IMR-90 (cell line): Measurements from ENCODE around the gene LBHD2. TPM values are rescaled to one million over a fixed set of nuclear protein-coding genes. Genes with fewer than 3 reads are reported as not detected.
A peak's percentile ranks its signal among the peaks of the same experiment; 100 is the strongest.

Source experiments
- ATAC-seq: fragments of 200-7000 bp; cut with Tn5 transposase; 2 replicates; pipeline ENCODE4 v1.9.1; 2020; ENCODE audit warnings: low read depth, mild to moderate bottlenecking, moderate library complexity
- BruUV-seq: library from RNA; stranded (reverse); fragments of 400-500 nt; replicated peaks from 2 replicates; lab custom pipeline; 2021; lab: Mats Ljungman, UMichigan
- CTCF ChIA-PET: fragments of 300-600 bp; formaldehyde crosslinking; extraction: SDS; loops from one replicate; lab custom pipeline; 2021; ENCODE audit warnings: antibody characterized with exemption; lab: Yijun Ruan, JAX
- POLR2A ChIA-PET: fragments of 300-600 bp; sonication (Branson Sonifier 250); formaldehyde crosslinking; loops from one replicate; lab custom pipeline; 2022; ENCODE audit warnings: antibody characterized with exemption; ENCODE audit not compliant: unreplicated experiment; lab: Charles Lee
- DNase-seq: peaks from one replicate; pipeline ENCODE4 v3.0.0; 2013
- H2AFZ ChIP-seq: replicated peaks from 2 replicates; pipeline ENCODE3; 2013; ENCODE audit warnings: low read length, mild to moderate bottlenecking; ENCODE audit not compliant: poor library complexity
- H2AK5ac ChIP-seq: 2 replicates; pipeline ENCODE4 v1.6.1; 2013; ENCODE audit warnings: low read depth, low read length, inconsistent platforms
- H2AK9ac ChIP-seq: replicated peaks from 2 replicates; pipeline ENCODE3; 2013; ENCODE audit warnings: mild to moderate bottlenecking, low read depth, low read length, moderate library complexity; ENCODE audit not compliant: poor library complexity
- H2BK120ac ChIP-seq: 2 replicates; pipeline ENCODE4 v1.6.1; 2013; ENCODE audit warnings: low read depth, low read length, inconsistent platforms
- H2BK15ac ChIP-seq: 3 replicates; pipeline ENCODE4 v1.6.1; 2013; ENCODE audit warnings: low read depth, low read length, inconsistent platforms
- H2BK20ac ChIP-seq: 2 replicates; pipeline ENCODE4 v1.6.1; 2013; ENCODE audit warnings: low read depth, mild to moderate bottlenecking, inconsistent platforms, low read length, moderate library complexity
- H2BK5ac ChIP-seq: 2 replicates; pipeline ENCODE4 v1.6.1; 2013; ENCODE audit warnings: mild to moderate bottlenecking, low read depth, low read length, inconsistent platforms; ENCODE audit not compliant: poor library complexity, severe bottlenecking
- H3K14ac ChIP-seq: replicated peaks from 2 replicates; pipeline ENCODE4 v1.6.1; 2013; ENCODE audit warnings: low read depth, low read length, inconsistent platforms
- H3K18ac ChIP-seq: 2 replicates; pipeline ENCODE4 v1.6.1; 2013; ENCODE audit warnings: low read depth, low read length, control low read depth
- H3K23ac ChIP-seq: 2 replicates; pipeline ENCODE4 v1.6.1; 2013; ENCODE audit warnings: low read depth, low read length, inconsistent platforms
- H3K27ac ChIP-seq: 2 replicates; pipeline ENCODE4 v1.5.1; 2013; ENCODE audit warnings: mild to moderate bottlenecking, control low read depth, low read length; ENCODE audit not compliant: insufficient read depth
- H3K27me3 ChIP-seq: 2 replicates; pipeline ENCODE4 v1.6.1; 2013; ENCODE audit warnings: low read length; ENCODE audit not compliant: control insufficient read depth, insufficient read depth
- H3K36me3 ChIP-seq: 2 replicates; pipeline ENCODE4 v1.6.1; 2013; ENCODE audit warnings: low read length, mixed read lengths; ENCODE audit not compliant: control insufficient read depth, insufficient read depth
- H3K4ac ChIP-seq: 2 replicates; pipeline ENCODE4 v1.6.1; 2013; ENCODE audit warnings: low read depth, low read length, inconsistent platforms
- H3K4me1 ChIP-seq: 2 replicates; pipeline ENCODE4 v1.6.1; 2013; ENCODE audit warnings: low read length, mixed read lengths; ENCODE audit not compliant: control insufficient read depth, insufficient read depth
- H3K4me2 ChIP-seq: 2 replicates; pipeline ENCODE4 v1.6.1; 2013; ENCODE audit warnings: low read depth, mild to moderate bottlenecking, control low read depth, low read length, moderate library complexity
- H3K4me3 ChIP-seq: 2 replicates; pipeline ENCODE4 v1.5.1; 2013; ENCODE audit warnings: low read depth, mild to moderate bottlenecking, control low read depth, low read length, moderate library complexity; ENCODE audit not compliant: insufficient read depth
- H3K56ac ChIP-seq: 2 replicates; pipeline ENCODE4 v1.6.1; 2013; ENCODE audit warnings: low read length, inconsistent platforms; ENCODE audit not compliant: insufficient read depth; ENCODE audit errors: extremely low read depth
- H3K79me1 ChIP-seq, 2 experiments: 2 replicates each; pipeline ENCODE4 v1.6.1; 2013; ENCODE audit warnings: low read length in 2 of 2, inconsistent platforms in 1 of 2, low read depth in 1 of 2
- H3K9ac ChIP-seq: 2 replicates; pipeline ENCODE4 v1.6.1; 2013; ENCODE audit warnings: low read depth, low read length, control low read depth
- H3K9me1 ChIP-seq: 2 replicates; pipeline ENCODE4 v1.6.1; 2013; ENCODE audit warnings: low read length, inconsistent platforms; ENCODE audit not compliant: insufficient read depth
- H3K9me3 ChIP-seq: 2 replicates; pipeline ENCODE4 v1.6.1; 2013; ENCODE audit warnings: low read length; ENCODE audit not compliant: control insufficient read depth, insufficient read depth
- H4K20me1 ChIP-seq: 2 replicates; pipeline ENCODE4 v1.6.1; 2013; ENCODE audit warnings: low read length, inconsistent platforms; ENCODE audit not compliant: insufficient read depth
- H4K5ac ChIP-seq: 2 replicates; pipeline ENCODE4 v1.6.1; 2013; ENCODE audit warnings: mild to moderate bottlenecking, low read depth, low read length, control low read depth
- H4K8ac ChIP-seq, 2 experiments: 2 replicates each; pipeline ENCODE4 v1.6.1; 2013; ENCODE audit warnings: low read depth in 2 of 2, low read length in 2 of 2, control low read depth in 1 of 2, inconsistent platforms in 1 of 2
- H4K91ac ChIP-seq: 2 replicates; pipeline ENCODE4 v1.6.1; 2013; ENCODE audit warnings: low read depth, low read length, inconsistent platforms; ENCODE audit not compliant: insufficient read depth
- BHLHE40 ChIP-seq: fragments of 150-350 bp; IDR thresholded peaks from 2 replicates; pipeline ENCODE4 v1.6.1; 2016; ENCODE audit warnings: mild to moderate bottlenecking, low read depth, low read length
- FOS ChIP-seq: fragments of 150-350 bp; IDR thresholded peaks from 2 replicates; pipeline ENCODE4 v1.6.1; 2016; ENCODE audit warnings: low read depth, low read length
- MAFK ChIP-seq: IDR thresholded peaks from 2 replicates; pipeline ENCODE4 v1.6.1; 2012; ENCODE audit warnings: low read depth, low read length, improper control_type of control experiment
- MAZ ChIP-seq: IDR thresholded peaks from 2 replicates; pipeline ENCODE4 v1.6.1; 2012; ENCODE audit warnings: low read depth, mild to moderate bottlenecking, low read length, improper control_type of control experiment, moderate library complexity, borderline replicate concordance
- RCOR1 ChIP-seq: IDR thresholded peaks from 2 replicates; pipeline ENCODE4 v1.6.1; 2012; ENCODE audit warnings: mild to moderate bottlenecking, low read length, improper control_type of control experiment; ENCODE audit not compliant: insufficient replicate concordance
- WGBS, 2 experiments: methylation state at CpG; one replicate each; pipeline versions ENCODE4 v1.1.5 to v1.1.7; 2013; ENCODE audit warnings: missing lambda C conversion rate in 2 of 2; ENCODE audit not compliant: insufficient read length in 1 of 2; ENCODE audit errors: extremely low coverage in 2 of 2; 5-methylcytosine and 5-hydroxymethylcytosine counted together
- dilution Hi-C: fragments of 300-500 bp; cut with HindIII; formaldehyde crosslinking; loops from one replicate; pipeline ENCODE4 v1.14.3; 2018; ENCODE audit warnings: low sequenced_read_pairs; ENCODE audit not compliant: unreplicated experiment
- in situ Hi-C: fragments of 300-500 bp; cut with MboI; formaldehyde crosslinking; loops from 3 replicates; pipeline ENCODE4 v1.14.3; 2019; ENCODE audit warnings: low sequenced_read_pairs, inconsistent platforms, mixed read lengths
- intact Hi-C: fragments of 100-400 bp; cut with micrococcal nuclease; formaldehyde crosslinking; loops from 2 replicates; pipeline ENCODE4 v1.10.0; 2022
- polyA plus RNA-seq, 3 experiments: library from polyadenylated mRNA; depleted of rRNA; stranded (reverse); fragments of >200 nt; gene quantifications; 2 replicates each; pipeline ENCODE4 v1.2.3, GENCODE V29; 2012; ENCODE audit warnings: low replicate concordance in 1 of 3
- total RNA-seq: library from RNA; depleted of rRNA; stranded (reverse); fragments of >200 nt; gene quantifications from 2 replicates; pipeline ENCODE4 v1.2.3, GENCODE V29; 2012

Gene LBHD2
- total and polyA plus RNA-seq, 2 of the 4 experiments (the other 2 are of a cell fraction) = not detected

- peaks cover 9% of the 10 kb centered on the region for H3K9me1 ChIP-seq
- H4K5ac ChIP-seq = peak overlapping the region; percentile 10; the same call in 1 of the 2 replicates
- no peaks in the 10 kb centered on the region for H3K36me3 ChIP-seq
- no peak overlapping the region for H3K4me2 ChIP-seq
- no peak for DNase-seq
- peak overlapping the region; percentile 65 for H2AFZ ChIP-seq
- peaks cover 6% of the 10 kb centered on the region; the same call in 1 of the 2 replicates for H3K27me3 ChIP-seq
- peak overlapping the region; percentile 86 for H2AK9ac ChIP-seq
- peak overlapping the region in 1 of 2 experiments; percentile 70; a peak in 1 of 4 replicates for H4K8ac ChIP-seq
- ChIA-PET CTCF (interaction anchor here (1.5 kb wide), 1 partner anchor 25 kb away, joined by 6 read pairs; no protein-coding TSS in a partner anchor), POLR2A (no interaction called here)
- no peak for TF ChIP-seq MAZ
- no peak for TF ChIP-seq MAFK
- TF ChIP-seq FOS = no peak
- no peak for TF ChIP-seq BHLHE40
- TF ChIP-seq RCOR1 = no peak
- WGBS, 2 experiments = 95% methylated on average over 10 of the region's 26 CpGs; no CpG with 5 or more reads in 1 of the 2 experiments
- H3K56ac ChIP-seq = no peak overlapping the region
- peak overlapping the region; percentile 75 for H3K4ac ChIP-seq
- no peak overlapping the region for H3K4me3 ChIP-seq
- H2BK5ac ChIP-seq = peak overlapping the region; percentile 12
- dilution Hi-C loops (no loop called here), intact Hi-C loops (no loop called here), in situ Hi-C loops (no loop called here)
- H3K14ac ChIP-seq = peak overlapping the region; percentile 42; the same call in 1 of the 2 replicates
- H3K9me3 ChIP-seq = no peaks in the 10 kb centered on the region
- peak overlapping the region; percentile 70; the same call in 1 of the 2 replicates for H4K91ac ChIP-seq
- peak overlapping the region; percentile 53; the same call in 1 of the 2 replicates for H2BK20ac ChIP-seq
- peak overlapping the region; percentile 73; the same call in 1 of the 2 replicates for H2BK120ac ChIP-seq
- H4K20me1 ChIP-seq = peaks cover 3% of the 10 kb centered on the region; the same call in 1 of the 2 replicates
- peak overlapping the region; percentile 16; the same call in 1 of the 3 replicates for H2BK15ac ChIP-seq
- H3K18ac ChIP-seq = peak overlapping the region; percentile 5; the same call in 1 of the 2 replicates
- H3K27ac ChIP-seq = peak overlapping the region; percentile 30; the same call in 1 of the 2 replicates
- no TSS peak for BruUV-seq
- no peak overlapping the region for H3K9ac ChIP-seq
- no peak overlapping the region for H3K23ac ChIP-seq
- peaks cover 14% of the 10 kb centered on the region for H3K4me1 ChIP-seq
- no peaks in the 10 kb centered on the region; a peak in 1 of 4 replicates for H3K79me1 ChIP-seq
- ATAC-seq = no peak
- peak overlapping the region; percentile 76 for H2AK5ac ChIP-seq
Measured at GRCh38 chr14:103130017-103130764, 46.2 kb downstream of the LBHD2 start.
